Lower leg skin (tissue), 4 donors: ENCODE measurements around the gene AHCYL2. TPM values are rescaled to one million over a fixed set of nuclear protein-coding genes. Genes with fewer than 3 reads are reported as not detected.
"Not testable (repeated sequence)": the region's sequence is repeated elsewhere in the genome, so short reads cannot be mapped to it uniquely, and the experiment has no call there.

Experiments used
- DNase-seq, 2 donors: peaks; one replicate each; pipeline ENCODE4 v3.0.0-alpha.2; 2019; ENCODE audit warnings: low spot score in 2 of 2
- H3K4me3 ChIP-seq: fragments of 200-600 bp; sonication (generic); 2 replicates; pipeline ENCODE4 v1.5.1; 2017; ENCODE audit warnings: mild to moderate bottlenecking, low read depth; ENCODE audit not compliant: poor library complexity, severe bottlenecking
- CTCF ChIP-seq, 3 donors: fragments of 450-650 bp; IDR thresholded peaks; one replicate each; pipeline ENCODE4 v1.5.1; 2016; ENCODE audit warnings: antibody characterized with exemption in 3 of 3, mild to moderate bottlenecking in 3 of 3, moderate library complexity in 2 of 3
- POLR2A ChIP-seq, 2 donors: fragments of 450-650 bp; IDR thresholded peaks; one replicate each; pipeline ENCODE4 v1.6.1; 2016 to 2017; ENCODE audit warnings: antibody characterized with exemption in 2 of 2, mild to moderate bottlenecking in 1 of 2, moderate library complexity in 1 of 2
- WGBS, 2 donors: methylation state at CpG; one replicate each; pipeline ENCODE4 v1.1.5; 2018; 5-methylcytosine and 5-hydroxymethylcytosine counted together
- intact Hi-C: fragments of 100-400 bp; cut with DNase I; formaldehyde crosslinking; loops from one replicate; pipeline ENCODE4 v1.15.0; 2023; ENCODE audit warnings: low total_unique reads
- total RNA-seq, 4 donors: library from RNA; depleted of rRNA; stranded (reverse); fragments of >200 nt; gene quantifications; one replicate each; pipeline ENCODE4 v1.1.0, GENCODE V29; 2016

AHCYL2 gene
- total RNA-seq, 4 donors from 2014 or later, result 31.1 to 45.8 (median 39.2) TPM

GRCh38 chr7:129361771-129362170, 136.9 kb downstream of the AHCYL2 start:
- intact Hi-C loops, result loop anchor here (10.0 kb wide), 1 partner anchor 147 kb away; no protein-coding TSS in a partner anchor
- no peak for TF ChIP-seq POLR2A (IDR thresholded peaks at IDR 0.05)
- TF ChIP-seq CTCF (IDR thresholded peaks at IDR 0.05), result no peak
- H3K4me3 ChIP-seq, result no peak overlapping the region
- no peak for DNase-seq
- 100% methylated on average over 1 of the region's 1 CpG for WGBS, 2 donors

GRCh38 chr7:129362496-129362895, 137.7 kb downstream of the AHCYL2 start:
- intact Hi-C loops, result loop anchor here (10.0 kb wide), 1 partner anchor 148 kb away; no protein-coding TSS in a partner anchor
- DNase-seq, result no peak
- TF ChIP-seq POLR2A (IDR thresholded peaks at IDR 0.05), result no peak
- TF ChIP-seq CTCF (IDR thresholded peaks at IDR 0.05), result no peak
- no peak overlapping the region for H3K4me3 ChIP-seq

GRCh38 chr7:129367349-129367699, 142.5 kb downstream of the AHCYL2 start:
- intact Hi-C loops, result loop anchor here (10.0 kb wide), 1 partner anchor 153 kb away; no protein-coding TSS in a partner anchor
- TF ChIP-seq CTCF (IDR thresholded peaks at IDR 0.05), result no peak
- TF ChIP-seq POLR2A (IDR thresholded peaks at IDR 0.05), result no peak
- 74 to 75% methylated on average over 1 of the region's 1 CpG for WGBS, 2 donors
- no peak overlapping the region for H3K4me3 ChIP-seq
- no peak for DNase-seq

- peak; percentile 64 to 95 for DNase-seq
- TF ChIP-seq CTCF (IDR thresholded peaks at IDR 0.05) (peak in 1 of 3 donors; percentile 81), POLR2A (IDR thresholded peaks at IDR 0.05) (no peak)
- 13% methylated on average over 11 of the region's 11 CpGs for WGBS, 2 donors
- intact Hi-C loops, result loop anchor here (10.0 kb wide), 1 partner anchor 153 kb away; no protein-coding TSS in a partner anchor
- H3K4me3 ChIP-seq, result no peak overlapping the region
Observed at GRCh38 chr7:129367700-129368388, 143.0 kb downstream of the AHCYL2 start.

GRCh38 chr7:129368389-129368986, 143.7 kb downstream of the AHCYL2 start:
- TF ChIP-seq POLR2A (IDR thresholded peaks at IDR 0.05), result no peak
- TF ChIP-seq CTCF (IDR thresholded peaks at IDR 0.05), result no peak
- no peak for DNase-seq
- 50 to 60% methylated on average over 7 of the region's 7 CpGs for WGBS, 2 donors
- intact Hi-C loops, result loop anchor here (10.0 kb wide), 1 partner anchor 154 kb away; no protein-coding TSS in a partner anchor
- no peak overlapping the region for H3K4me3 ChIP-seq

- not testable (repeated sequence) for H3K4me3 ChIP-seq, DNase-seq
- intact Hi-C loops, result loop anchor here (10.0 kb wide), 1 partner anchor 155 kb away; no protein-coding TSS in a partner anchor
- WGBS, 2 donors, result 92 to 94% methylated on average over 7 of the region's 7 CpGs
Observed at GRCh38 chr7:129369447-129369846, 144.6 kb downstream of the AHCYL2 start.
